ENCODE data around the gene RPTOR. TPM values are rescaled to one million over a fixed set of nuclear protein-coding genes. Genes with fewer than 3 reads are reported as not detected.
"Not testable (repeated sequence)": the region's sequence is repeated elsewhere in the genome, so short reads cannot be mapped to it uniquely, and the experiment has no call there.

Gene RPTOR
- total RNA-seq, 1 donor = 30.0 TPM

DNA sequence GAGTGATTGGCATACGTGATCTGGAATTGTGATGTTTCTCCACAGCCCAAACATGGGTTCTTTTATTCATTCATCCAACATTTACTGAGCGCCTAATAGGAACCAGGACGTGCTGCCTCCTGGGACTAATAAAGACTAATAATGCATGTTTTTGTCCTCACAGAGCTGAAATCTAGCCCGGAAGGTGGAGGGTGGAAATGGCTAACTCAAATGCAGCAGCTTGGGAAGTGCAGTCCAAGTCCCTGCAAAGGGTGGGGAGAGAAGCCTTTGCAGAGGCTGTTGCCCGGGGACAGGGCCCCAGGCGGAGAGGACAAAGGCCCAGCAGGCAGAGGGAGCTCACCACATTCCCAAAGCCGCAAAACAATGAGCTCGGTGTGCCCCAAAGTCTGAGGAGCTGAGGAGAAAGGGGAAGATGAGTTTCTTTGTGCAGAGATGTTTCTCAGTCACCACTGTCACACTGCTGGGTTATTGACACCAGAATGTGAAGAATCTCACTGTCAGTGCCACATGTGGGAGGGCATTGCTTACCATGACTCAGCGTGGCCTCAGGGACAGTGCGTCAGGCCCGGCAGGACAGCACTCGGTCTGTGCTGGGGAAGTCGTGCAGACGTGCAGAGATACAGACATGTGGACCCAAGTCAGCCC, 328.8 kb downstream of the RPTOR start:
- H3K4me3 ChIP-seq (ENCODE audit: low read depth, low read length) = no peak overlapping the region
- TF ChIP-seq, protein P1, sequence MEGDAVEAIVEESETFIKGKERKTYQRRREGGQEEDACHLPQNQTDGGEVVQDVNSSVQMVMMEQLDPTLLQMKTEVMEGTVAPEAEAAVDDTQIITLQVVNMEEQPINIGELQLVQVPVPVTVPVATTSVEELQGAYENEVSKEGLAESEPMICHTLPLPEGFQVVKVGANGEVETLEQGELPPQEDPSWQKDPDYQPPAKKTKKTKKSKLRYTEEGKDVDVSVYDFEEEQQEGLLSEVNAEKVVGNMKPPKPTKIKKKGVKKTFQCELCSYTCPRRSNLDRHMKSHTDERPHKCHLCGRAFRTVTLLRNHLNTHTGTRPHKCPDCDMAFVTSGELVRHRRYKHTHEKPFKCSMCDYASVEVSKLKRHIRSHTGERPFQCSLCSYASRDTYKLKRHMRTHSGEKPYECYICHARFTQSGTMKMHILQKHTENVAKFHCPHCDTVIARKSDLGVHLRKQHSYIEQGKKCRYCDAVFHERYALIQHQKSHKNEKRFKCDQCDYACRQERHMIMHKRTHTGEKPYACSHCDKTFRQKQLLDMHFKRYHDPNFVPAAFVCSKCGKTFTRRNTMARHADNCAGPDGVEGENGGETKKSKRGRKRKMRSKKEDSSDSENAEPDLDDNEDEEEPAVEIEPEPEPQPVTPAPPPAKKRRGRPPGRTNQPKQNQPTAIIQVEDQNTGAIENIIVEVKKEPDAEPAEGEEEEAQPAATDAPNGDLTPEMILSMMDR (IDR thresholded peaks at IDR 0.05; ENCODE audit: insufficient read depth, low read length) = no peak
- no peak for DNase-seq (ENCODE audit: low read depth)

DNA sequence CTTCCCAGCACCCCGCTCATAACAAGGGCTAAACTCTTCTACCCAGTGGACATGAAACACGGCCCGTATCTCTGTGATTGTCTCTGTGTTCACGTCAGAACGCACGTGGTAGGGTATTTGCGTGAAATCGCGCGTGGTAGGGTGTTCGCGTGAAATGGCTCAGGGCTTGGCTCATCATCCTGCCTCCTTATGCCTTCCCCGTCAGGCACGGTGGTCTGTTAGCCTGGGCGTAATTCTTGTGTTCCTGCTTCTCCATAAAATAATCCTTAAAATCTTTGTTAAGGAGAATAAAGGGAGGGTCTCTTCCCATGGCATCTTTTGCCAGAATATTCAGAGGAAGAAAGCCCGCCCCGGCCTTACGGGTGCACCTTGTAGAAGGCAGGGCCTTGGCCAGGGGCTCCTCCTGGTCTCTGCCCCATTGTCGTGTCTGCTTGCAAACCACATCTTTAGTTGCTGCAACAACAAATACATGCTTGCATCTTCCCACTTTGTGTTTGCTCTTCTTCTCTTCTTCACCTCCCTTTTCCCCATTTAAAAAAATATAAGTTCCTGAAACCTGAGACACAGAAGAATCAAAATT, 330.3 kb downstream of the RPTOR start:
- no peak overlapping the region for H3K4me3 ChIP-seq (ENCODE audit: low read depth, low read length)
- TF ChIP-seq, protein P1 (IDR thresholded peaks at IDR 0.05; ENCODE audit: insufficient read depth, low read length) = no peak
- DNase-seq (ENCODE audit: low read depth) = no peak

DNA sequence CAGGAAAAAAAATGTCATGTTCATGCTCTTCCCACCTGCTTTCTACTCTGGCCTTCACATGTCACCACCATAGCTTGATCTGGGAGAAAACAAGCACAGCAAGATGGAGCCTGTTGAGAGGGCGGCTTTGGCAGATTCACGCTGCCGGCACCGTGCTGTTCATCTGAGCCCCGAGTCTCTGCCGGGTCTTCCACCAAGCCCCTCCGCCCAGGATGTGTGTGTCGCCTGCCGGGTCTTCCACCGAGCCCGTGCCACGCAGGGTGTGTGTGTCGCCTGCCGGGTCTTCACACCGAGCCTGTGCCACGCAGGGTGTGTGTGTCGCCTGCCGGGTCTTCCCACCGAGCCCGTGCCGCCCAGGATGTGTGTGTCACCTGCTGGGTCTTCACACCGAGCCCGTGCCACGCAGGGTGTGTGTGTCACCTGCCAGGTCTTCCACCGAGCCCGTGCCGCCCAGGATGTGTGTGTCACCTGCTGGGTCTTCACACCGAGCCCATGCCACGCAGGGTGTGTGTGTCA, 330.9 kb downstream of the RPTOR start:
- not testable (repeated sequence) for DNase-seq (ENCODE audit: low read depth); H3K4me3 ChIP-seq (ENCODE audit: low read depth, low read length)

DNA sequence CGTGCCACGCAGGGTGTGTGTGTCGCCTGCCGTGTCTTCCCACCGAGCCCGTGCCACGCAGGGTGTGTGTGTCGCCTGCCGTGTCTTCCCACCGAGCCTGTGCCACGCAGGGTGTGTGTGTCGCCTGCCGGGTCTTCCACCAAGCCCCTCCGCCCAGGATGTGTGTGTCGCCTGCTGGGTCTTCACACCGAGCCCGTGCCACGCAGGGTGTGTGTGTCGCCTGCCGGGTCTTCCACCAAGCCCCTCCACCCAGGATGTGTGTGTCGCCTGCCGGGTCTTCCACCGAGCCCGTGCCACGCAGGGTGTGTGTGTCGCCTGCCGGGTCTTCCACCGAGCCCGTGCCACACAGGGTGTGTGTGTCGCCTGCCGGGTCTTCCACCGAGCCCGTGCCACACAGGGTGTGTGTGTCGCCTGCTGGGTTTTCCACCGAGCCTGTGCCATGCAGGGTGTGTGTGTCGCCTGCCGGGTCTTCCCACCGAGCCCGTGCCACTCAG, 331.9 kb downstream of the RPTOR start:
- H3K4me3 ChIP-seq (ENCODE audit: low read depth, low read length); DNase-seq (ENCODE audit: low read depth): not testable (repeated sequence)

DNA sequence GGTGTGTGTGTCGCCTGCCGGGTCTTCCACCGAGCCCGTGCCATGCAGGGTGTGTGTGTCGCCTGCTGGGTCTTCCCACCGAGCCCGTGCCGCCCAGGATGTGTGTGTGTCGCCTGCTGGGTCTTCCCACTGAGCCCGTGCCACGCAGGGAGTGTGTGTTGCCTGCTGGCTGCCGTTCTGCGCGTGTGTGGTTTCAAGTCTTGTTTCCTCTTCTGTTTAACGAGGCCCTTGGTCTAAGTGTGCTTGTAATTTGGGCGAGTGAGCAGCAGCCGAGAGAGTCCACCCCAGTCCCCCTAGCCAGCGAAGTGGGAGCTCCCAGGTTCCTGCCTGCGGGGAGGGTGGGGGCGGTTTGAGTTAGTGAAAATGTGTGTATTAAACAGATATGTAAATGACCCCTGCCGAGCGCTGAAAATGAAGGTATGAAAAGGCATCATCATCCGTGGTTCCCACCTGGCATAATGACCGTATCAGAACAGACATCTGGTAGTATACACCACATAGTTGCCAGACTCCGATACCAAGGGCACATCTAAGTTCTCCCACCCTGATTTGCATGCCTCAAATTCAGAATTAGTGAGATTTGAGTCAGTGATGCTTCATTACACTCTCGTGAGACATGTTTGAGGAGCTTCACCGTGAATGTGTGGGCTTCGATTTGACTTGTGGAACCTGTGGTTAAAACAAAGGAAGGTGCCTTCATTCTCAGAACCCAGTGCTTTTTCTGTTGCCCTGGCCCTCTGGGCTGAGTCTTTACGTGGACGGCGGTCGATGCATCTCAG, 332.5 kb downstream of the RPTOR start:
- TF ChIP-seq, protein P1 (IDR thresholded peaks at IDR 0.05; ENCODE audit: insufficient read depth, low read length) = no peak
- H3K4me3 ChIP-seq (ENCODE audit: low read depth, low read length) = no peak overlapping the region
- no peak for DNase-seq (ENCODE audit: low read depth)

DNA sequence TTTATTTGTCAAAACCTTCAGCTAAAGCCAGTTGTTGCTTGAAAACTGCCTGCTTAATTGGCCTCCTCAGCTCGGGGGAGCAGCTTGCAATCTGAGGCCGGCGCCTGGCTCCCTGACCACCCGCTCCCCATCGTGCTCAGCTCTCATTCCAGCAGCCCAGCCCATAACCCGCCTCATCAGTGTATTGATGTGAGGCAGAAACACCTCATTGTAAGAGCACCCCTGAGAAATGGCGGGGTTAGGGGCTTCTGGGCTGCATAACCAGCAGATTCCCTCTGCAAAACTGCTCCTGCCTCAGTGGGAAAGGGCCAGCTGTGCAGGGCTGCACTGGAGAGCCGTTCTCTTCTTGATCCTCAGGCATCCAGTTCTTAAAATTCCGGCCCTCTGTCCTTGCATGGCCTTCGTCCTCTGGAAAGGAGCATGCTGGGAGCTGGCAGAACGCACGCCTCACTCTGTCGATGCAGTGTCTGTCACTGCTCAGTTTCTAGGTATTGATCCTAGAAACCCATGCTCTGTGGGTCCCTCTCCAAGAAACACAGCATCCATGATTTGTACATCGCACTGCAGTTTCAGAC, 333.2 kb downstream of the RPTOR start:
- TF ChIP-seq, protein P1 (IDR thresholded peaks at IDR 0.05; ENCODE audit: insufficient read depth, low read length) = no peak
- DNase-seq (ENCODE audit: low read depth) = no peak
- no peak overlapping the region for H3K4me3 ChIP-seq (ENCODE audit: low read depth, low read length)

DNA sequence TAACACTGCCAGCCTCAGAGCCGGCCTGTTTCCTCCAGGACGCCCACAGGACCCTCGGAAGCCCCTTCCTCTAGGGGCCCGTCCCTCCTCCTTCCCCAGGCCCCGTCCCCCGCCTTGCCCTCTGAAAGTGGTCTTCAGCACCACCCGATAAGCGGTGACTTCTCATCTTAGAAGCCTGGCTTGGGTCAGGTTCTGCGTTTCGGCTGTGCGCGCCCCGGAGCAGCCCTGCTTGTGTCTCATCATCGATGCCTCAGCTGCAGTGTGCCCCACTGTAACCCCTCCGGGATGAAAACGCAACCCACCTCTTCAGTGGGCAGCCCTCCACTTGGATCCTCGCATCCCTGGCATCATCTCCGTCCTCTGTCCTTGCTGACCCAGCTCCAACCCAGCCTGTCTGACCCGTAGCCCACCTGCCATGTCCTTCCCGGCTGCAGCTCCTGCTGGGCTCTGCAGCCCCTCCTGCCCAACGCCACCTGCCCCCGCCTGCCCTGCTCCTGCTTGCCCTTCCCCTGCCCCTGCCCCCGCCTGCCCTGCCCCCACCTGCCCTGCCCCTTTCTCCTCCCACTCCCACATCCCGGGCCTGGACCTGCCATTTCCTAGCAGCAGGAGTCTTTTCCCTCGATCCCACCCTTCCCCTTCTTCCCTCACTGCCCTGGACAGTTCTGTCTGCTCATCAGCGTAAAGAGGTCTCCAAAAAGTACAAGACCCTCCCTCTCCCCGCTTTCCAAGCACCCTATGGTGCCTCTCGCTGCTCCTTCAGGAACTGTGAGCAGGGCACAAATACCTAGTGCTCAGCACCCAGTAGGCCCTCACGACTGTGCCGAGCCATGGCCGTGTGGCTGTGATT, 334.5 kb downstream of the RPTOR start:
- TF ChIP-seq, protein P1 (IDR thresholded peaks at IDR 0.05; ENCODE audit: insufficient read depth, low read length) = no peak
- DNase-seq (ENCODE audit: low read depth) = no peak
- no peak overlapping the region for H3K4me3 ChIP-seq (ENCODE audit: low read depth, low read length)

Data from fibroblast of the aortic adventitia (primary cell).